ENCODE data around the gene DIAPH2.

DNA sequence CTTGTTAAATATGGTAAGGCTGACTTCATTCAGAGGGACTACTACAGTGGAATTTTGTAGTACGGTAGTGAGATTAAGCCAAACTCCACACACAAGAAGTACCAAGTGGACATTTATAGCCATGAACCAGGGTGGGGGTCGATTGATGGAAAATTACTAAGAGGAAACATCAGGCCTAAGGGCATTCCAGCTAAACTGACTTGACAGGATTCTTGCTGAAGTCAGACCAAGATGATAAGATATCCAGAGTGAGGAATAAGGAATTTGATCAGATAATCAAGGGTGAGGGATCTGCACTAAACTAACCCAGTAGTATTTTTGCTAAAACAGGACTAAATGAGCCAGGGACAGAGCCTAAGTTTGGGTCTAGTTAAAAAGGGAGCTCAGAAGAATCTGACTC, 796.6 kb downstream of the DIAPH2 start:
- TF ChIP-seq, protein P1, sequence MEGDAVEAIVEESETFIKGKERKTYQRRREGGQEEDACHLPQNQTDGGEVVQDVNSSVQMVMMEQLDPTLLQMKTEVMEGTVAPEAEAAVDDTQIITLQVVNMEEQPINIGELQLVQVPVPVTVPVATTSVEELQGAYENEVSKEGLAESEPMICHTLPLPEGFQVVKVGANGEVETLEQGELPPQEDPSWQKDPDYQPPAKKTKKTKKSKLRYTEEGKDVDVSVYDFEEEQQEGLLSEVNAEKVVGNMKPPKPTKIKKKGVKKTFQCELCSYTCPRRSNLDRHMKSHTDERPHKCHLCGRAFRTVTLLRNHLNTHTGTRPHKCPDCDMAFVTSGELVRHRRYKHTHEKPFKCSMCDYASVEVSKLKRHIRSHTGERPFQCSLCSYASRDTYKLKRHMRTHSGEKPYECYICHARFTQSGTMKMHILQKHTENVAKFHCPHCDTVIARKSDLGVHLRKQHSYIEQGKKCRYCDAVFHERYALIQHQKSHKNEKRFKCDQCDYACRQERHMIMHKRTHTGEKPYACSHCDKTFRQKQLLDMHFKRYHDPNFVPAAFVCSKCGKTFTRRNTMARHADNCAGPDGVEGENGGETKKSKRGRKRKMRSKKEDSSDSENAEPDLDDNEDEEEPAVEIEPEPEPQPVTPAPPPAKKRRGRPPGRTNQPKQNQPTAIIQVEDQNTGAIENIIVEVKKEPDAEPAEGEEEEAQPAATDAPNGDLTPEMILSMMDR (IDR thresholded peaks at IDR 0.05), result no peak
- TF ChIP-seq POLR2A (IDR thresholded peaks at IDR 0.05), result no peak

Measured in body of pancreas (tissue), 4 donors.